K562 (cell line): ENCODE measurements around the gene FAM107B. TPM values are rescaled to one million over a fixed set of nuclear protein-coding genes. Genes with fewer than 3 reads are reported as not detected.

ENCODE experiments used
- GATA2 ChIP-seq: sonication (generic); formaldehyde crosslinking; IDR thresholded peaks from 2 replicates; pipeline ENCODE4 v1.4.0; 2020; ENCODE audit warnings: mild to moderate bottlenecking, missing genetic modification reagents
- MAFF ChIP-seq: IDR thresholded peaks from 2 replicates; pipeline ENCODE4 v1.6.1; 2012; ENCODE audit warnings: low read length, improper control_type of control experiment
- ZNF134 ChIP-seq: fragments of 250-450 bp; sonication (Bioruptor Pico); conservative IDR thresholded peaks from 2 replicates; pipeline ENCODE4 v1.4.0; 2020
- ZNF77 ChIP-seq: fragments of 250-450 bp; sonication (Bioruptor Pico); IDR thresholded peaks from 2 replicates; pipeline ENCODE4 v1.5.0; 2020
- ZNF830 ChIP-seq: fragments of 250-450 bp; sonication (Bioruptor Pico); IDR thresholded peaks from 2 replicates; pipeline ENCODE4 v1.5.0; 2021; ENCODE audit warnings: mild to moderate bottlenecking
- polyA plus RNA-seq, 8 experiments: library from polyadenylated mRNA; depleted of rRNA in 4 of 8; stranded (reverse) in 5 of 8; unstranded in 3 of 8; fragments of >200 nt; fragmentation: Nextera tagmentation in 2 of 8; fragmentation: Illumina TruSeq in 1 of 8; extraction: Ambion mirVana in 2 of 8; extraction: Trizol in 1 of 8; gene quantifications; 2 replicates each; pipeline versions ENCODE4 v1.2.1 to v1.2.3, GENCODE V29; 2011 to 2014; ENCODE audit warnings: inconsistent platforms in 1 of 8, missing spikeins in 1 of 8
- total RNA-seq, 7 experiments: library from RNA; depleted of rRNA in 6 of 7; stranded (reverse); fragments of >200 nt in 6 of 7; fragmentation: Illumina TruSeq in 2 of 7; extraction: Trizol in 2 of 7; gene quantifications; 2 replicates each; pipeline versions ENCODE4 v1.2.1 to v1.2.3, GENCODE V29; 2011 to 2021; ENCODE audit warnings: low replicate concordance in 1 of 7
- TF ChIP-seq, protein P1 (sequence below): sonication (generic); formaldehyde crosslinking; IDR thresholded peaks from 2 replicates; pipeline ENCODE4 v1.8.0; 2022; ENCODE audit warnings: missing genetic modification reagents, mild to moderate bottlenecking, borderline replicate concordance
- TF ChIP-seq, protein P2 (sequence below): fragments of 450-650 bp; IDR thresholded peaks from 2 replicates; pipeline ENCODE4 v1.6.1; 2014; ENCODE audit warnings: low read depth, mild to moderate bottlenecking, moderate library complexity, borderline replicate concordance
- TF ChIP-seq, protein P3 (sequence below), 3 experiments: fragments of 200-800 bp in 1 of 3; fragments of 250-450 bp in 1 of 3; fragments of 450-650 bp in 1 of 3; sonication (Bioruptor Pico) in 1 of 3; sonication (Bioruptor generic) in 1 of 3; formaldehyde crosslinking in 1 of 3; IDR thresholded peaks; 2 replicates each; pipeline versions ENCODE4 v1.6.1 to v1.8.0; 2016 to 2022; ENCODE audit warnings: mild to moderate bottlenecking in 2 of 3, missing genetic modification characterization in 2 of 3, missing compliant biosample characterization in 1 of 3, moderate library complexity in 1 of 3

The FAM107B gene
- total and polyA plus RNA-seq, 9 of the 15 experiments (the other 6 are each of a cell fraction or from before 2014, with no cell fraction given), result 0.40 to 2.8 (median 1.4) TPM

DNA sequence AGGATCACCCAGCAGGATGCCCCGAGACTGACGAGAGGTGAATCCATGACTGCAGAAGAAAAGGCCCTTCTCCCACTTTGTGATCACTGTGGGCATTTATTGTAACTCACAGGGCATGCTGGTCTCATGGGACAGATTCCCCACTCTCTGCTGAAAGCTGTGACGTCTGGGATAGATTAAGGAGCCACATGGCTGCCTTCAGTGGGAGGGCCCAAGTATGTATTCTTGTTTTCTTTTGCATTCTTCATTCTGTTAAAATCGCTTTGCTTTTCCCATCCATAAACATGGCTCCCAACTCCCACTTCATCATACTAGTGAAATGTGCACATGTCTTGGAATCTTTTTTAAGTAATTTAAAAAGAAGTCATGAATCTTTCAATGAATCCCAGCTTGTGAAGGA lies 67.2 kb downstream of the FAM107B start (continued):
- TF ChIP-seq, protein P1, sequence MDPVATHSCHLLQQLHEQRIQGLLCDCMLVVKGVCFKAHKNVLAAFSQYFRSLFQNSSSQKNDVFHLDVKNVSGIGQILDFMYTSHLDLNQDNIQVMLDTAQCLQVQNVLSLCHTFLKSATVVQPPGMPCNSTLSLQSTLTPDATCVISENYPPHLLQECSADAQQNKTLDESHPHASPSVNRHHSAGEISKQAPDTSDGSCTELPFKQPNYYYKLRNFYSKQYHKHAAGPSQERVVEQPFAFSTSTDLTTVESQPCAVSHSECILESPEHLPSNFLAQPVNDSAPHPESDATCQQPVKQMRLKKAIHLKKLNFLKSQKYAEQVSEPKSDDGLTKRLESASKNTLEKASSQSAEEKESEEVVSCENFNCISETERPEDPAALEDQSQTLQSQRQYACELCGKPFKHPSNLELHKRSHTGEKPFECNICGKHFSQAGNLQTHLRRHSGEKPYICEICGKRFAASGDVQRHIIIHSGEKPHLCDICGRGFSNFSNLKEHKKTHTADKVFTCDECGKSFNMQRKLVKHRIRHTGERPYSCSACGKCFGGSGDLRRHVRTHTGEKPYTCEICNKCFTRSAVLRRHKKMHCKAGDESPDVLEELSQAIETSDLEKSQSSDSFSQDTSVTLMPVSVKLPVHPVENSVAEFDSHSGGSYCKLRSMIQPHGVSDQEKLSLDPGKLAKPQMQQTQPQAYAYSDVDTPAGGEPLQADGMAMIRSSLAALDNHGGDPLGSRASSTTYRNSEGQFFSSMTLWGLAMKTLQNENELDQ (CRISPR knock-in tag), result no peak
- TF ChIP-seq GATA2 (CRISPR knock-in tag) (no peak), MAFF (no peak), ZNF830 (no peak), ZNF77 (no peak), ZNF134 (CRISPR knock-in tag) (no peak)
- TF ChIP-seq, protein P2, sequence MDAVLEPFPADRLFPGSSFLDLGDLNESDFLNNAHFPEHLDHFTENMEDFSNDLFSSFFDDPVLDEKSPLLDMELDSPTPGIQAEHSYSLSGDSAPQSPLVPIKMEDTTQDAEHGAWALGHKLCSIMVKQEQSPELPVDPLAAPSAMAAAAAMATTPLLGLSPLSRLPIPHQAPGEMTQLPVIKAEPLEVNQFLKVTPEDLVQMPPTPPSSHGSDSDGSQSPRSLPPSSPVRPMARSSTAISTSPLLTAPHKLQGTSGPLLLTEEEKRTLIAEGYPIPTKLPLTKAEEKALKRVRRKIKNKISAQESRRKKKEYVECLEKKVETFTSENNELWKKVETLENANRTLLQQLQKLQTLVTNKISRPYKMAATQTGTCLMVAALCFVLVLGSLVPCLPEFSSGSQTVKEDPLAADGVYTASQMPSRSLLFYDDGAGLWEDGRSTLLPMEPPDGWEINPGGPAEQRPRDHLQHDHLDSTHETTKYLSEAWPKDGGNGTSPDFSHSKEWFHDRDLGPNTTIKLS, result no peak
- TF ChIP-seq, protein P3, sequence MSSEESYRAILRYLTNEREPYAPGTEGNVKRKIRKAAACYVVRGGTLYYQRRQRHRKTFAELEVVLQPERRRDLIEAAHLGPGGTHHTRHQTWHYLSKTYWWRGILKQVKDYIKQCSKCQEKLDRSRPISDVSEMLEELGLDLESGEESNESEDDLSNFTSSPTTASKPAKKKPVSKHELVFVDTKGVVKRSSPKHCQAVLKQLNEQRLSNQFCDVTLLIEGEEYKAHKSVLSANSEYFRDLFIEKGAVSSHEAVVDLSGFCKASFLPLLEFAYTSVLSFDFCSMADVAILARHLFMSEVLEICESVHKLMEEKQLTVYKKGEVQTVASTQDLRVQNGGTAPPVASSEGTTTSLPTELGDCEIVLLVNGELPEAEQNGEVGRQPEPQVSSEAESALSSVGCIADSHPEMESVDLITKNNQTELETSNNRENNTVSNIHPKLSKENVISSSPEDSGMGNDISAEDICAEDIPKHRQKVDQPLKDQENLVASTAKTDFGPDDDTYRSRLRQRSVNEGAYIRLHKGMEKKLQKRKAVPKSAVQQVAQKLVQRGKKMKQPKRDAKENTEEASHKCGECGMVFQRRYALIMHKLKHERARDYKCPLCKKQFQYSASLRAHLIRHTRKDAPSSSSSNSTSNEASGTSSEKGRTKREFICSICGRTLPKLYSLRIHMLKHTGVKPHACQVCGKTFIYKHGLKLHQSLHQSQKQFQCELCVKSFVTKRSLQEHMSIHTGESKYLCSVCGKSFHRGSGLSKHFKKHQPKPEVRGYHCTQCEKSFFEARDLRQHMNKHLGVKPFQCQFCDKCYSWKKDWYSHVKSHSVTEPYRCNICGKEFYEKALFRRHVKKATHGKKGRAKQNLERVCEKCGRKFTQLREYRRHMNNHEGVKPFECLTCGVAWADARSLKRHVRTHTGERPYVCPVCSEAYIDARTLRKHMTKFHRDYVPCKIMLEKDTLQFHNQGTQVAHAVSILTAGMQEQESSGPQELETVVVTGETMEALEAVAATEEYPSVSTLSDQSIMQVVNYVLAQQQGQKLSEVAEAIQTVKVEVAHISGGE (CRISPR knock-in tag; IDR thresholded peaks at IDR 0.05), result no peak
